NCI-H2171 (cell line): ENCODE measurements around the gene CCSAP.

Experiments used
- DNase-seq: peaks from one replicate; lab custom pipeline; 2025; lab: John Stamatoyannopoulos, UW

CCSAP gene

GRCh38 chr1:229286099-229286766, 56.6 kb downstream of the CCSAP start:
- no peak for DNase-seq

GRCh38 chr1:229285440-229285839, 57.4 kb downstream of the CCSAP start:
- DNase-seq: no peak

- DNase-seq: no peak
Measured at GRCh38 chr1:229284887-229285286, 58.0 kb downstream of the CCSAP start.

- no peak for DNase-seq
Measured at GRCh38 chr1:229283183-229283611, 59.6 kb downstream of the CCSAP start.

GRCh38 chr1:229282295-229282823, 60.5 kb downstream of the CCSAP start:
- DNase-seq: no peak

- DNase-seq: no peak
Measured at GRCh38 chr1:229281339-229281926, 61.4 kb downstream of the CCSAP start.

GRCh38 chr1:229280921-229281320, 61.9 kb downstream of the CCSAP start:
- no peak for DNase-seq

GRCh38 chr1:229280037-229280828, 62.6 kb downstream of the CCSAP start:
- no peak for DNase-seq

- no peak for DNase-seq
Measured at GRCh38 chr1:229279242-229279641, 63.6 kb downstream of the CCSAP start.

- DNase-seq: no peak
Measured at GRCh38 chr1:229278120-229278741, 64.6 kb downstream of the CCSAP start.

- no peak for DNase-seq
Measured at GRCh38 chr1:229275005-229275404, 67.8 kb downstream of the CCSAP start.

GRCh38 chr1:229273507-229274232, 69.2 kb downstream of the CCSAP start:
- no peak for DNase-seq

GRCh38 chr1:229272164-229273158, 70.4 kb downstream of the CCSAP start:
- DNase-seq: peak; percentile 66

- no peak for DNase-seq
Measured at GRCh38 chr1:229271448-229272159, 71.2 kb downstream of the CCSAP start.
